Suprapubic skin (tissue), 4 donors: Measurements from ENCODE around the gene LARP1. TPM values are rescaled to one million over a fixed set of nuclear protein-coding genes. Genes with fewer than 3 reads are reported as not detected.
"Not testable (repeated sequence)": the region's sequence is repeated elsewhere in the genome, so short reads cannot be mapped to it uniquely, and the experiment has no call there.

Experiments used
- DNase-seq, 2 donors: peaks; one replicate each; pipeline ENCODE4 v3.0.0-alpha.2; 2019; ENCODE audit warnings: low spot score in 2 of 2
- H3K27ac ChIP-seq: fragments of 200-600 bp; sonication (generic); one replicate; pipeline ENCODE4 v1.5.1; 2019
- H3K27me3 ChIP-seq: fragments of 200-600 bp; sonication (generic); one replicate; pipeline ENCODE4 v1.5.1; 2019
- H3K36me3 ChIP-seq: fragments of 200-600 bp; sonication (generic); one replicate; pipeline ENCODE4 v1.5.1; 2019
- H3K4me1 ChIP-seq: fragments of 200-600 bp; sonication (generic); one replicate; pipeline ENCODE4 v1.5.1; 2019
- H3K4me3 ChIP-seq: fragments of 200-600 bp; sonication (generic); one replicate; pipeline ENCODE4 v1.5.1; 2019; ENCODE audit warnings: mild to moderate bottlenecking
- H3K9me3 ChIP-seq: fragments of 200-600 bp; sonication (generic); one replicate; pipeline ENCODE4 v1.5.1; 2019
- CTCF ChIP-seq, 2 donors: fragments of 200-600 bp in 1 of 2; fragments of 450-650 bp in 1 of 2; sonication (generic) in 1 of 2; IDR thresholded peaks; one replicate each; pipeline ENCODE4 v1.5.1; 2016 to 2019; ENCODE audit warnings: antibody characterized with exemption in 2 of 2, mild to moderate bottlenecking in 1 of 2, moderate library complexity in 1 of 2
- EP300 ChIP-seq: sonication (generic); formaldehyde crosslinking; IDR thresholded peaks from one replicate; pipeline ENCODE4 v1.6.1; 2017; ENCODE audit warnings: antibody characterized with exemption
- POLR2A ChIP-seq, 2 donors: fragments of 450-650 bp; IDR thresholded peaks; one replicate each; pipeline ENCODE4 v1.6.1; 2017; ENCODE audit warnings: antibody characterized with exemption in 2 of 2, mild to moderate bottlenecking in 2 of 2, moderate library complexity in 2 of 2
- POLR2AphosphoS5 ChIP-seq, 3 donors: sonication (generic); formaldehyde crosslinking; IDR thresholded peaks; one replicate each; pipeline ENCODE4 v1.6.1; 2017; ENCODE audit warnings: antibody characterized with exemption in 3 of 3
- WGBS: methylation state at CpG from one replicate; pipeline ENCODE4 v1.1.5; 2018; 5-methylcytosine and 5-hydroxymethylcytosine counted together
- total RNA-seq, 4 donors: library from RNA; depleted of rRNA; stranded (reverse); fragments of >200 nt; gene quantifications; one replicate each; pipeline ENCODE4 v1.1.0, GENCODE V29; 2016

Gene LARP1
- total RNA-seq, 4 donors from 2014 or later: 98.5 to 127 (median 110) TPM

GRCh38 chr5:154745349-154745748, 9.8 kb upstream of the LARP1 start:
- no peak for TF ChIP-seq EP300
- no peak for TF ChIP-seq CTCF (IDR thresholded peaks at IDR 0.05)
- TF ChIP-seq POLR2AphosphoS5 (IDR thresholded peaks at IDR 0.05): no peak
- TF ChIP-seq POLR2A (IDR thresholded peaks at IDR 0.05): no peak
- no peak for DNase-seq
- H3K27ac ChIP-seq: no peak overlapping the region
- H3K4me1 ChIP-seq: peaks cover 13% of the 10 kb centered on the region
- no peak overlapping the region for H3K4me3 ChIP-seq
- H3K36me3 ChIP-seq: no peaks in the 10 kb centered on the region
- WGBS: 96% methylated on average over 1 of the region's 1 CpG
- H3K27me3 ChIP-seq: no peaks in the 10 kb centered on the region
- no peaks in the 10 kb centered on the region for H3K9me3 ChIP-seq

DNA sequence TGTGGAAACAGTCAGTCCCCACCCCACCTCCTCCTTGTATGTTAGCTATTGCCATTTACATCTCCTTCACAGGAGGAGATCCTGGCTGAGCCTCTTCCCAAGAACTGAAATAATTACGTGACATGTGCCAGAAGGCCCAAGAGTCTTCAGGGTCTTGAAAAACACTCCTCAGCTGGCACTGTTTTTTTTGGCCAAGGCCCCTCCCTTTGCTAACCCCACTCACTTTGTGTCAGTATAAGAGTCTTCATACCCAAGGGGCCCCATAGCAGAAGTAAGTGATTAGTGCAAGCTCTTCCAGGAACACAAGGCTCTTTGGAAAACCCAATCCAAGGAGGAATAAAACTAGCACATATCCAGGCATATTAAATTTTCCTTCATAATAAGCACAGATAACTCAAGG, 5.7 kb upstream of the LARP1 start:
- Histone ChIP-seq H3K9me3 (no peaks in the 10 kb centered on the region), H3K4me3 (no peak overlapping the region), H3K4me1 (peaks cover 16% of the 10 kb centered on the region), H3K36me3 (no peaks in the 10 kb centered on the region), H3K27me3 (no peaks in the 10 kb centered on the region), H3K27ac (no peak overlapping the region)
- WGBS: 47% methylated on average over 1 of the region's 1 CpG
- peak in 1 of 2 donors; percentile 11 for DNase-seq
- TF ChIP-seq POLR2A (IDR thresholded peaks at IDR 0.05): no peak
- TF ChIP-seq POLR2AphosphoS5 (IDR thresholded peaks at IDR 0.05): no peak
- no peak for TF ChIP-seq EP300
- TF ChIP-seq CTCF (IDR thresholded peaks at IDR 0.05): no peak

- not testable (repeated sequence) for H3K9me3 ChIP-seq, H3K4me3 ChIP-seq, H3K27me3 ChIP-seq, H3K36me3 ChIP-seq, H3K27ac ChIP-seq, DNase-seq
- 90% methylated on average over 2 of the region's 2 CpGs for WGBS
- H3K4me1 ChIP-seq: peaks cover 18% of the 10 kb centered on the region
Observed at GRCh38 chr5:154750641-154751040, 4.5 kb upstream of the LARP1 start.

- no peak for TF ChIP-seq CTCF (IDR thresholded peaks at IDR 0.05)
- no peak for TF ChIP-seq POLR2AphosphoS5 (IDR thresholded peaks at IDR 0.05)
- TF ChIP-seq POLR2A (IDR thresholded peaks at IDR 0.05): no peak
- no peak for TF ChIP-seq EP300
- H3K9me3 ChIP-seq: no peaks in the 10 kb centered on the region
- no peaks in the 10 kb centered on the region for H3K36me3 ChIP-seq
- H3K27ac ChIP-seq: no peak overlapping the region
- H3K27me3 ChIP-seq: no peaks in the 10 kb centered on the region
- no peak for DNase-seq
- H3K4me3 ChIP-seq: no peak overlapping the region
- peaks cover 18% of the 10 kb centered on the region for H3K4me1 ChIP-seq
Observed at GRCh38 chr5:154751854-154752253, 3.3 kb upstream of the LARP1 start.

DNA sequence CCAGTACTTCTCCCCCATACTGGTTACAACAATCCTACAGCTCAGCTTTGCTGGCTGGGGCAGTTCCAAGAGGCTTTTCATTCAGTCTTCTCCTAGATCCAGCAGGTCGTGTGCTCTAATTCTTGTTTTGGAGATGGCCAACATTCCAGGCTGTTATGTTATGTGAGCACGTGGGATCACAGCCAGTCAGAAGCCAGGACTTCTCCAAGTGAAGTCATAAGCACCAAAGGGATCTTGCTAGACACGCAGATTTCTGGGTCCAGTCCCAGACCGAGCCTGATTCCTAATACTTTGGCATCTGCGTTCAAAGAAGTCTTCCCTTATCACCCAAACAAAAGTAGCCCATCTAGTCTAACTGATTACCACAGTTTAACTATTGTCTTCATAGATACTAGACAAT, 1.4 kb upstream of the LARP1 start:
- Histone ChIP-seq H3K4me3 (peak overlapping the region; percentile 100), H3K4me1 (peaks cover 36% of the 10 kb centered on the region), H3K27ac (peak overlapping the region; percentile 92), H3K27me3 (no peaks in the 10 kb centered on the region), H3K9me3 (no peaks in the 10 kb centered on the region), H3K36me3 (no peaks in the 10 kb centered on the region)
- TF ChIP-seq POLR2A (IDR thresholded peaks at IDR 0.05): no peak
- no peak for TF ChIP-seq EP300
- TF ChIP-seq POLR2AphosphoS5 (IDR thresholded peaks at IDR 0.05): no peak
- WGBS: 26% methylated on average over 5 of the region's 5 CpGs
- DNase-seq: peak; percentile 80 to 83

GRCh38 chr5:154754460-154755360, 467 bp upstream of the LARP1 start:
- Histone ChIP-seq H3K27me3 (no peaks in the 10 kb centered on the region), H3K4me3 (peak overlapping the region; percentile 100), H3K27ac (peak overlapping the region; percentile 99), H3K9me3 (no peaks in the 10 kb centered on the region), H3K4me1 (peaks cover 45% of the 10 kb centered on the region), H3K36me3 (no peaks in the 10 kb centered on the region)
- TF ChIP-seq POLR2A (IDR thresholded peaks at IDR 0.05) (peak in 1 of 2 donors; percentile 20), EP300 (no peak), POLR2AphosphoS5 (IDR thresholded peaks at IDR 0.05) (peak; percentile 10 to 67 (median 54)), CTCF (IDR thresholded peaks at IDR 0.05) (peak; percentile 30 to 41)
- peak; percentile 100 for DNase-seq
- WGBS: 0% methylated on average over 16 of the region's 92 CpGs
